Measurements from ENCODE around the gene ZNF385C. TPM values are rescaled to one million over a fixed set of nuclear protein-coding genes. Genes with fewer than 3 reads are reported as not detected.
A peak's percentile ranks its signal among the peaks of the same experiment; 100 is the strongest.
"Not testable (repeated sequence)": the region's sequence is repeated elsewhere in the genome, so short reads cannot be mapped to it uniquely, and the experiment has no call there.

ZNF385C gene
- total RNA-seq, 1 experiment from 2014 or later, result not detected

GRCh38 chr17:42027961-42028790, 70.1 kb downstream of the ZNF385C start:
- Histone ChIP-seq H3K4me3 (no peak overlapping the region), H3K4me1 (replicated peaks) (peaks cover 21% of the 10 kb centered on the region), H3K9me3 (replicated peaks) (no peaks in the 10 kb centered on the region), H3K27ac (no peak overlapping the region), H3K27me3 (replicated peaks) (no peaks in the 10 kb centered on the region), H3K36me3 (peaks cover 23% of the 10 kb centered on the region)
- DNase-seq (ENCODE audit: low read depth in 1 of 2, low spot score in 2 of 2), result no peak

DNA sequence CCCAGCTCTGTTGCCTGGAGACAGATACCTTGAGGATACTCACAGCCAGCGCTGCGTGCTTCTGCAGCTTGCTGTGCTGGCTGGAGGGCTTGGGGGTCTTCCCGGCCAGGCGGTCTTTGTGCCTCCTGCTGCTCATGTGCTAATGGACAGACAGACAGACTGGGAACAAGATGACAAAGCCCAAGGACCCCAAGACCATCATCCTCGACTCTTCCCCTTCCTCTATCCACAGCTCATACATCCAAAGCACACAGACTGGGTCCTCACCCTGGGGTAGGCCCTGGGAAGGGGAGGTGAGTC, 70.7 kb downstream of the ZNF385C start:
- Histone ChIP-seq H3K36me3 (peaks cover 29% of the 10 kb centered on the region), H3K27me3 (replicated peaks) (no peaks in the 10 kb centered on the region), H3K4me3 (no peak overlapping the region), H3K9me3 (replicated peaks) (no peaks in the 10 kb centered on the region), H3K4me1 (replicated peaks) (peaks cover 21% of the 10 kb centered on the region), H3K27ac (no peak overlapping the region)
- no peak for DNase-seq (ENCODE audit: low read depth in 1 of 2, low spot score in 2 of 2)

DNA sequence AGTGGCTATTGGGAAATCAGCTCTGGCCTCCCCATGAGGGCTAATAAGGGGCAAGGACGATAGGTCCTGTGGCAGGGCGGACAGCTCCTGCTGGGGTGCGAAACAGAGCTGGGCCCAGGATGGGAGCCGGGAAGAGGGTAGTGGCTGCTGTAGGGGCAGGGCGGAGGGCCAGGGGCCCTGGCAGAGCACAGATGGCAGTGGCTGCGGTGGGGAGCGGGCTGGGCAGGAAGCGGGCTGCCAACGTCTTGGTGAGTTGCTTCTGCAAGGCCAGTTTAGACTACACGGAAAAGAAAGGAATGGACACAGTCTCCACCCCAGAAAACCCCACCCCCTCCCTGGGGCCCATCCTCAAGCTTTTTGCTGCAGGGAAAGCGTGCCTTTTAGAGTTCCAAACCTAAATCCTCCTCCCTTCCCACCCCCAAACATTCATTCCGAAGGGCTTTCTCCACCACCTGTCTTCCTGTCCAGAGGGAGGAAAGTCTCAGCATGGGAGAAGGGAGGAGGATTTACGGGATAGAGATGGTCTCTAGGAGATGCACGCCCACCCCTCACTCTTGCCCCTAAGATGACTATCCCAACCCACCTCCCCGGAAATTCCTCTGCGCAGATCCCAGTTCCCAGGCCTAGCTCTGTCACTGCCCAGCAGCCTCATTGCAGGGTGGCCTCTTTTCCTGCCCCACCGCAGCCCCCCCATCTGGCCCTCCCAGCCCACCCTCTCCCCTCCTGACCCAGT, 71.2 kb downstream of the ZNF385C start:
- no peak for DNase-seq (ENCODE audit: low read depth in 1 of 2, low spot score in 2 of 2)

GRCh38 chr17:42025936-42026335, 72.3 kb downstream of the ZNF385C start:
- H3K9me3 ChIP-seq (replicated peaks), result no peaks in the 10 kb centered on the region
- no peak overlapping the region for H3K27ac ChIP-seq
- H3K4me1 ChIP-seq (replicated peaks), result peaks cover 26% of the 10 kb centered on the region
- no peak overlapping the region for H3K4me3 ChIP-seq
- DNase-seq (ENCODE audit: low read depth in 1 of 2, low spot score in 2 of 2), result no peak
- H3K27me3 ChIP-seq (replicated peaks), result no peaks in the 10 kb centered on the region
- peaks cover 45% of the 10 kb centered on the region for H3K36me3 ChIP-seq

More for the DNA sequence above, 71.2 kb downstream of the ZNF385C start:
- H3K4me3 ChIP-seq, result no peak overlapping the region
- H3K36me3 ChIP-seq, result peaks cover 34% of the 10 kb centered on the region
- H3K9me3 ChIP-seq (replicated peaks), result no peaks in the 10 kb centered on the region
- peaks cover 21% of the 10 kb centered on the region for H3K4me1 ChIP-seq (replicated peaks)
- H3K27ac ChIP-seq, result no peak overlapping the region
- no peaks in the 10 kb centered on the region for H3K27me3 ChIP-seq (replicated peaks)

GRCh38 chr17:42025191-42025579, 73.1 kb downstream of the ZNF385C start:
- Histone ChIP-seq H3K4me3 (no peak overlapping the region), H3K4me1 (replicated peaks) (peaks cover 29% of the 10 kb centered on the region), H3K27ac (peak overlapping the region; percentile 59; the same call in 1 of the 2 replicates), H3K27me3 (replicated peaks) (no peaks in the 10 kb centered on the region), H3K36me3 (peaks cover 45% of the 10 kb centered on the region), H3K9me3 (replicated peaks) (no peaks in the 10 kb centered on the region)
- no peak for DNase-seq (ENCODE audit: low read depth in 1 of 2, low spot score in 2 of 2)

DNA sequence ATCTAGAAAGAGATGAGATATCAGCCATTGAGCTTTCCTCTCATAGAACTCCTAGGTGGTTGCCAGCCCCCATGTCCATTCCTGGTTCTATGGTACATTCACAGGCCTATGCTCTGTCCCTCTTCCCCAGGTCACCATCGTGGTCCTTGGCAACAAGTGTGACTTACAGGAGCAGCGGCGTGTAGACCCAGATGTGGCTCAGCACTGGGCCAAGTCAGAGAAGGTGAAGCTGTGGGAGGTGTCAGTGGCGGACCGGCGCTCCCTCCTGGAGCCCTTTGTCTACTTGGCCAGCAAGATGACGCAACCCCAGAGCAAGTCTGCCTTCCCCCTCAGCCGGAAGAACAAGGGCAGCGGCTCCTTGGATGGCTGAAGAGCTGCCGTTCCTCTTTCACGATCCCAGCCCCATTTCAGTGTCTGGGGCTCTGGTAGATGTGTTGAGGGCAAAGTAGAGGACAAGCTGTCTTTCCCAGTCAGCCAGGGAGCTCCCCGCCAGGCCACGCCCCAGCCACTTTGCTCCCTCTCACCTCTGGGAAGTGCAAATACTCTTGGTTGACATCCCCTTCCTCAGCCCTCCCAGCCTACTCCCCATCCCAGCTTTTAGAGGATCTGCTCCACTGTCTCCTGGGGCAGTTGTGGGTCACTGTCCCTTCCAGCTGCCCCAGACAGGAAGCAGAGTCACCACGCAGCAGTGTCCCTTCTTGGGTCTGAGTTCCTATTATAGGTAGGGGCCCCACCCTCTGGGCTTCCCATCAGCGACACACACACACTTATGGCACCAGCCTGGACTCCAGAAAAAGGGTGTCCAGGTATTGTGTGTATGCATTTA, 74.5 kb downstream of the ZNF385C start:
- H3K27ac ChIP-seq, result peak overlapping the region; percentile 59
- H3K27me3 ChIP-seq (replicated peaks), result no peaks in the 10 kb centered on the region
- DNase-seq (ENCODE audit: low read depth in 1 of 2, low spot score in 2 of 2), result no peak
- peaks cover 32% of the 10 kb centered on the region for H3K4me1 ChIP-seq (replicated peaks)
- no peaks in the 10 kb centered on the region for H3K9me3 ChIP-seq (replicated peaks)
- no peak overlapping the region for H3K4me3 ChIP-seq
- H3K36me3 ChIP-seq, result peaks cover 45% of the 10 kb centered on the region

DNA sequence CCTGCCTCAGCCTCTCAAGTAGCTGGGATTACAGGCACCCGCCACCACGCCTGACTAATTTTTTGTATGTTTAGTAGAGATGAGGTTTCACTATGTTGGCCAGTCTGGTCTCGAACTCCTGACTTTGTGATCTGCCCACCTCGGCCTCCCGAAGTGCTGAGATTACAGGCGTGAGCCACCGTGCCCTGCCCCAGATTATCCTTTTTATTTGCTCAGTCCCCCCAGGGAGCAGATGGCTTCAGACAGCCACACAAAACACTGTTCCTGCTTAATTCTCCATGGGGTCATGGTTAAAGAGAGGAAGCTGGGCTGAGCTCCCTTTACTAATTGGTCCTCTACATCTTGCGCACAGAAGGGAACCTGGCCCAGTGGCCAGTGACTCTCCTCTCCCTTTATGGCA, 77.4 kb downstream of the ZNF385C start:
- not testable (repeated sequence) for DNase-seq (ENCODE audit: low read depth in 1 of 2, low spot score in 2 of 2); H3K9me3 ChIP-seq (replicated peaks); H3K27ac ChIP-seq; H3K27me3 ChIP-seq (replicated peaks)
- Histone ChIP-seq H3K4me1 (replicated peaks) (peaks cover 40% of the 10 kb centered on the region), H3K4me3 (peak overlapping the region; percentile 66), H3K36me3 (peaks cover 48% of the 10 kb centered on the region)

GRCh38 chr17:42019509-42020404, 78.5 kb downstream of the ZNF385C start, which contains the start of gene NKIRAS2:
NKIRAS2 (plus strand) TSS chr17:42020090; CDS start chr17:42021578, 1,488 bp downstream.
- no peaks in the 10 kb centered on the region for H3K27me3 ChIP-seq (replicated peaks)
- peaks cover 31% of the 10 kb centered on the region for H3K4me1 ChIP-seq (replicated peaks)
- no peaks in the 10 kb centered on the region for H3K9me3 ChIP-seq (replicated peaks)
- peaks cover 46% of the 10 kb centered on the region for H3K36me3 ChIP-seq
- peak; percentile 86 to 95 for DNase-seq (ENCODE audit: low read depth in 1 of 2, low spot score in 2 of 2)
- peak within 1 kb of the TSS; percentile 66 for H3K4me3 ChIP-seq
- H3K27ac ChIP-seq, result peak within 1 kb of the TSS; percentile 36

- Histone ChIP-seq H3K4me1 (replicated peaks) (peaks cover 23% of the 10 kb centered on the region), H3K9me3 (replicated peaks) (no peaks in the 10 kb centered on the region), H3K4me3 (no peak overlapping the region), H3K27me3 (replicated peaks) (no peaks in the 10 kb centered on the region), H3K27ac (no peak overlapping the region), H3K36me3 (peaks cover 41% of the 10 kb centered on the region)
- DNase-seq (ENCODE audit: low read depth in 1 of 2, low spot score in 2 of 2), result no peak
Measured at GRCh38 chr17:42018988-42019387, 79.3 kb downstream of the ZNF385C start.

- DNase-seq (ENCODE audit: low read depth in 1 of 2, low spot score in 2 of 2), result no peak
- Histone ChIP-seq H3K36me3 (peaks cover 34% of the 10 kb centered on the region), H3K4me1 (replicated peaks) (peaks cover 20% of the 10 kb centered on the region), H3K9me3 (replicated peaks) (no peaks in the 10 kb centered on the region), H3K27ac (0 out of 2 replicates have a peak overlapping the region, but pooled peaks have one; percentile 88), H3K4me3 (peak overlapping the region; percentile 77), H3K27me3 (replicated peaks) (no peaks in the 10 kb centered on the region)
Measured at GRCh38 chr17:42018339-42018738, 79.9 kb downstream of the ZNF385C start.

DNA sequence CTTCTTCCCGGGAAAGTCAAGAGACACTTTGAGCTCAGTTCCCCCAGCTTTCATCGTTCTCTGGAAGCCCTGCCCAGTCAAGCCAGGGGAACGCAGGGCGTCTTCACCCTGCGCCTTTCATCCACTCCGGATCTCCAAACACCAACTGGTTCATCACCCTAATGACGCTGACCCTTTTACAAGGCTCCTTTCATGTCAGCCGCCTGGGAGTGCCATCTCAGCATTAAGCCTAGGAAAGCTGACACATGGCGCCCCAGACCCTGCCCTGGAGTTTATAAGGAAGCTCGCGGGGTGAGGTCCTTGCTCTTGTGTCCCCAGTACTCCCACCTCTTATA, 80.4 kb downstream of the ZNF385C start:
- peaks cover 29% of the 10 kb centered on the region for H3K36me3 ChIP-seq
- no peak for DNase-seq (ENCODE audit: low read depth in 1 of 2, low spot score in 2 of 2)
- peak overlapping the region; percentile 88 for H3K27ac ChIP-seq
- no peaks in the 10 kb centered on the region for H3K27me3 ChIP-seq (replicated peaks)
- peaks cover 20% of the 10 kb centered on the region for H3K4me1 ChIP-seq (replicated peaks)
- peak overlapping the region; percentile 77 for H3K4me3 ChIP-seq
- no peaks in the 10 kb centered on the region for H3K9me3 ChIP-seq (replicated peaks)

DNA sequence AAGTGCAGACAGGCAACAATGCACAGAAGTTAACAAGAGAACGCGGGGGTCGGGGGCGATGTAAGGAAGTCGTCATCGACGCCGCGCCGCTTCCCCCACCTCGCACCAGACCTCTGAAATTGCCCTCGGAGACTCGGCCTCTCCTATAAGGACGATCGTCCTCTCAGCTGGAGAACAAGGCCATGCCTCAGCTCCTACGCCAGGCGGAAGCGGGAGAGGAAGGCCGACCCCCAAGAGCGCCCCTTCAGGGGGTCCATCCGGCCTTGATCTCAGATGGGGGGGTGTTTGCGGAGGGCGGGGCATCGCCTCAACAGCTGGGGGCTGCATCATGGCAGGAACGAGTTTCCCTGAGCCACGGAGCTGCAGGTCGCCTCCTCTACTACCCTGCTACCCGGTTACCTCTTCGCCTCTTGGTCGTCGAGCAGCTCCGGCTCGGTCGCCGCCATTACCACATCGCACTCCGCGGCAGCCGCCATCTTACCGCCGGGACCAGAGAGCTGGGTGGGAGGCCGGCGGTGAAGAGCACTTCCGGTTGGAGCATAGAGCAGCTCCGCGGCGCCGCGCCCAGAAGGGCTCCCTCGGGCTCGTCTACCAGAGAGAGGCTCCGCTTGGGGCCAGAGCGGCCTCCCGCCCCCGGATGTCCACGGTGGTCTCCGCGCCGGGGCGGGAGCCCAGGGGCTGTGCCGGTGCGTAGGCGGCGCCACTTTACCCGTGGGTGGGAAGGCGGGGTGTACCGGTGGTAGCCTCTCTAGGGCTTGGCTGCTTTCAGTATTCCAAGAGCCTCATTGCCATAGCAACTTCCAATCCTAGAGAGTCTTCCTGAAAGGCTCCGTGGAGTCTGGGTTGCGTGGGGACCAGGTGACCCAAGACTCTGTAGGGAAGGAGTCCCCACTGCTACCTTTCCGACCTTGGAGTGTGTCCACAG, 81.1 kb downstream of the ZNF385C start, which contains the start of gene DNAJC7:
DNAJC7 (minus strand) TSS at position 499 of the 925 bp plus-strand sequence; CDS start at position 476, 23 bp downstream.
- H3K4me3 ChIP-seq, result peak within 1 kb of the TSS; percentile 77
- no peaks in the 10 kb centered on the region for H3K9me3 ChIP-seq (replicated peaks)
- peaks cover 23% of the 10 kb centered on the region for H3K36me3 ChIP-seq
- no peaks in the 10 kb centered on the region for H3K27me3 ChIP-seq (replicated peaks)
- peaks cover 20% of the 10 kb centered on the region for H3K4me1 ChIP-seq (replicated peaks)
- peak; percentile 92 for DNase-seq (ENCODE audit: low read depth in 1 of 2, low spot score in 2 of 2)
- H3K27ac ChIP-seq, result peak within 1 kb of the TSS; percentile 88

Measured in SJSA1 (cell line).